Thyroid gland (tissue), 4 donors: ENCODE results near the gene MROH8. TPM values are rescaled to one million over a fixed set of nuclear protein-coding genes. Genes with fewer than 3 reads are reported as not detected.

Experiments
- DNase-seq, 2 donors: peaks; one replicate each; pipeline ENCODE4 v3.0.0-alpha.2; 2019
- H3K27ac ChIP-seq, 3 donors: fragments of 200-600 bp; sonication (generic); 1 replicate in 2 of 3; 2 replicates in 1 of 3; pipeline ENCODE4 v1.5.1; 2016 to 2019; ENCODE audit warnings: mild to moderate bottlenecking in 1 of 3, moderate library complexity in 1 of 3
- H3K27me3 ChIP-seq: fragments of 200-600 bp; sonication (generic); one replicate; pipeline ENCODE4 v1.5.1; 2019
- H3K36me3 ChIP-seq, 2 donors: fragments of 200-600 bp; sonication (generic); one replicate each; pipeline ENCODE4 v1.5.1; 2016 to 2019
- H3K4me1 ChIP-seq, 2 donors: fragments of 200-600 bp; sonication (generic); one replicate each; pipeline ENCODE4 v1.5.1; 2017 to 2019
- H3K4me3 ChIP-seq, 3 donors: fragments of 200-600 bp; sonication (generic); replicated peaks in 1 of 3; 1 replicate in 2 of 3; 2 replicates in 1 of 3; pipeline ENCODE4 v1.5.1; 2016; ENCODE audit warnings: mild to moderate bottlenecking in 1 of 3
- H3K9me3 ChIP-seq: fragments of 200-600 bp; sonication (generic); one replicate; pipeline ENCODE4 v1.5.1; 2017
- CTCF ChIP-seq, 6 experiments: fragments of 200-600 bp in 3 of 6; fragments of 450-650 bp in 3 of 6; sonication (generic) in 3 of 6; IDR thresholded peaks; one replicate each; pipeline ENCODE4 v1.5.1; 2016 to 2019; ENCODE audit warnings: antibody characterized with exemption in 6 of 6, mild to moderate bottlenecking in 2 of 6, inconsistent platforms in 1 of 6, moderate library complexity in 1 of 6
- POLR2A ChIP-seq, 2 donors: fragments of 450-650 bp; IDR thresholded peaks; one replicate each; pipeline ENCODE4 v1.6.1; 2017; ENCODE audit warnings: antibody characterized with exemption in 2 of 2, mild to moderate bottlenecking in 2 of 2, moderate library complexity in 1 of 2
- WGBS, 2 donors: methylation state at CpG; one replicate each; pipeline ENCODE4 v1.1.5; 2017; 5-methylcytosine and 5-hydroxymethylcytosine counted together
- intact Hi-C: fragments of 100-400 bp; cut with DNase I; formaldehyde crosslinking; loops from one replicate; pipeline ENCODE4 v1.15.1; 2023
- total RNA-seq, 4 donors: library from RNA; depleted of rRNA; stranded (reverse); fragments of >200 nt; gene quantifications; one replicate each; pipeline ENCODE4 v1.2.3, GENCODE V29; 2016

The MROH8 gene
- total RNA-seq, 4 donors from 2014 or later, result 2.3 to 7.5 (median 3.4) TPM

- Histone ChIP-seq H3K4me1 (no peaks in the 10 kb centered on the region), H3K9me3 (no peaks in the 10 kb centered on the region), H3K27me3 (no peaks in the 10 kb centered on the region), H3K36me3 (no peaks in the 10 kb centered on the region), H3K27ac (no peak overlapping the region), H3K4me3 (no peak overlapping the region)
- no peak for DNase-seq
- TF ChIP-seq POLR2A (IDR thresholded peaks at IDR 0.05), result no peak
- TF ChIP-seq CTCF (IDR thresholded peaks at IDR 0.05), result no peak
- intact Hi-C loops, result no loop called here
- WGBS, 2 donors, result 90 to 96% methylated on average over 6 of the region's 6 CpGs
Observed at GRCh38 chr20:37102571-37102970, 76.8 kb downstream of the MROH8 start.

- H3K36me3 ChIP-seq, result no peaks in the 10 kb centered on the region
- H3K27ac ChIP-seq, result peak overlapping the region in 1 of 3 donors; percentile 69
- TF ChIP-seq POLR2A (IDR thresholded peaks at IDR 0.05) (no peak), CTCF (IDR thresholded peaks at IDR 0.05) (no peak)
Observed at GRCh38 chr20:37096415-37097041, 82.8 kb downstream of the MROH8 start.

DNA sequence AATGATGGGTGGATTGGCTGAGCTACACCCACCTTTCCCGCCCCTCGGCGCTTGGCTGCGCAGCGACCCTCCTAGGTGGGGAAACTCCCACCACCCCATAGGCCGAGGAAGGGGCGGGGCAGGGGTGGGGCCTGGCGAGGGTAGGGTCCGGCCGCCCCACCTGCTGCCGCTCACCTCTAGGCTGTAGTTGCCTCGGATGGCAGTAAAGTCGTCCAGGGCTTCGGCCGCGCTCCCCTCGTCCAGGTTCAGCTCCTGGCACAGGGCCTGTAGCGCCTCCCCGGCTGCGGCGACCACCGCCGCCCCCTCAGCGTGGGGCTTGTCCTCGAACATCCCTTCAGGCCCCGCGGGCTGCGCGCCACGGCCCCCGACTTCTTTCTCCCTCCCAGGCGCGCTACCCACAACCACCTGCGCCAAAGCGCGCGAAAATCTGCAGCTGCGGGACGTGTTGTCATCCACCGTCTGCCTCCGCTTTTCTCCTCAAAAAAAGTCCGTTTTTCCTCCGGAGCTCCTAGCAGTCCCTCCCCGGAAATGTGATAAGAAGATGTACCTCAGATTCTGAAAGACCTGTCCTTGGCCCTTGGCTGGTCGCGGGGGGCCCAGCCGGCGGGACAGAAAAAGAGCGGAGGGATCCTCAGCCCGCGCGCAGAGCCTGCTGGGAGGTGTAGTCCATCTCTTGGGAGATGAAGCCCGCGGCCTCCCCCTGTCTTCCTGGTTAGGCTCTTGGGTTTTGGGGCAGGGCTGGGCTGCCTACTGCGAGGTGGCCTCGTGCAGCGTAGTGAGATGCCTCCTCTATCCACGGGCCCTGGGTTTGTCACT lies 83.5 kb downstream of the MROH8 start, which contains the start of gene RBL1:
Gene RBL1, minus strand, starts transcription at position 399 of the 816 bp plus-strand sequence. Its CDS starts 69 bp downstream, at position 330.
- H3K27me3 ChIP-seq, result no peaks in the 10 kb centered on the region
- no peaks in the 10 kb centered on the region for H3K36me3 ChIP-seq
- H3K27ac ChIP-seq, result peak within 1 kb of the TSS in 2 of 3 donors; percentile 61 to 69
- intact Hi-C loops, result no loop called here
- H3K9me3 ChIP-seq, result no peaks in the 10 kb centered on the region
- peak; percentile 73 to 76 for DNase-seq
- peaks cover 10 to 14% of the 10 kb centered on the region in 2 donors for H3K4me1 ChIP-seq
- WGBS, 2 donors, result 0 to 2% methylated on average over 26 to 27 of the region's 58 CpGs
- H3K4me3 ChIP-seq, result peak within 1 kb of the TSS; percentile 10 to 57 (median 49)
- TF ChIP-seq CTCF (IDR thresholded peaks at IDR 0.05) (peak in 2 of 6 experiments; percentile 15 to 26), POLR2A (IDR thresholded peaks at IDR 0.05) (peak in 1 of 2 donors; percentile 21)

More at GRCh38 chr20:37096415-37097041, 82.8 kb downstream of the MROH8 start:
- H3K9me3 ChIP-seq, result no peaks in the 10 kb centered on the region
- intact Hi-C loops, result no loop called here
- H3K4me3 ChIP-seq, result peak overlapping the region in 1 of 3 donors; percentile 10
- peaks cover 10 to 14% of the 10 kb centered on the region in 2 donors for H3K4me1 ChIP-seq
- H3K27me3 ChIP-seq, result no peaks in the 10 kb centered on the region
- DNase-seq, result no peak
- WGBS, 2 donors, result 62 to 66% methylated on average over 11 of the region's 11 CpGs

GRCh38 chr20:37095108-37095598 lies 84.2 kb downstream of the MROH8 start:
- TF ChIP-seq POLR2A (IDR thresholded peaks at IDR 0.05) (no peak), CTCF (IDR thresholded peaks at IDR 0.05) (no peak)
- Histone ChIP-seq H3K9me3 (no peaks in the 10 kb centered on the region), H3K27me3 (no peaks in the 10 kb centered on the region), H3K4me3 (peak overlapping the region; percentile 10 to 57 (median 49)), H3K27ac (peak overlapping the region in 1 of 3 donors; percentile 69), H3K4me1 (peaks cover 10 to 14% of the 10 kb centered on the region in 2 donors), H3K36me3 (no peaks in the 10 kb centered on the region)
- DNase-seq, result no peak
- WGBS, 2 donors, result 6 to 7% methylated on average over 19 of the region's 19 CpGs
- intact Hi-C loops, result no loop called here
